Stomach (tissue), 9 donors: ENCODE data around the gene CDC42. TPM values are rescaled to one million over a fixed set of nuclear protein-coding genes. Genes with fewer than 3 reads are reported as not detected.
A peak's percentile ranks its signal among the peaks of the same experiment; 100 is the strongest.

ENCODE experiments used
- DNase-seq, 2 donors: peaks; one replicate each; pipeline versions ENCODE4 v3.0.0 to v3.0.0-alpha.2; 2013 to 2019
- H3K27ac ChIP-seq, 5 donors: fragments of 200-600 bp in 4 of 5; sonication (generic) in 4 of 5; one replicate each; pipeline ENCODE4 v1.5.1; 2013 to 2019; ENCODE audit warnings: mild to moderate bottlenecking in 1 of 5, moderate library complexity in 1 of 5
- H3K27me3 ChIP-seq, 3 donors: fragments of 200-600 bp; sonication (generic); one replicate each; pipeline ENCODE4 v1.5.1; 2017 to 2019; ENCODE audit warnings: mixed run types in 1 of 3
- H3K36me3 ChIP-seq, 4 donors: fragments of 200-600 bp; sonication (generic); 1 replicate in 3 of 4; 2 replicates in 1 of 4; pipeline ENCODE4 v1.5.1; 2016 to 2019
- H3K4me1 ChIP-seq, 4 donors: fragments of 200-600 bp; sonication (generic); one replicate each; pipeline ENCODE4 v1.5.1; 2016 to 2019
- H3K4me3 ChIP-seq, 4 donors: fragments of 200-600 bp; sonication (generic) in 3 of 4; one replicate each; pipeline ENCODE4 v1.5.1; 2016 to 2019; ENCODE audit warnings: mild to moderate bottlenecking in 1 of 4
- H3K9me3 ChIP-seq, 4 donors: fragments of 200-600 bp; sonication (generic); one replicate each; pipeline ENCODE4 v1.5.1; 2016 to 2019
- CTCF ChIP-seq, 7 experiments: fragments of 450-650 bp in 4 of 7; fragments of 200-600 bp in 3 of 7; sonication (generic) in 3 of 7; IDR thresholded peaks; one replicate each; pipeline ENCODE4 v1.5.1; 2016 to 2019; ENCODE audit warnings: antibody characterized with exemption in 7 of 7, control low read depth in 2 of 7, mild to moderate bottlenecking in 1 of 7
- EP300 ChIP-seq: sonication (generic); formaldehyde crosslinking; IDR thresholded peaks from one replicate; pipeline ENCODE4 v1.6.1; 2017; ENCODE audit warnings: antibody characterized with exemption
- POLR2A ChIP-seq, 4 donors: fragments of 450-650 bp; IDR thresholded peaks; one replicate each; pipeline ENCODE4 v1.6.1; 2016; ENCODE audit warnings: antibody characterized with exemption in 4 of 4, control low read depth in 2 of 4, mild to moderate bottlenecking in 1 of 4, moderate library complexity in 1 of 4
- POLR2AphosphoS5 ChIP-seq, 3 donors: sonication (generic); formaldehyde crosslinking; IDR thresholded peaks; one replicate each; pipeline ENCODE4 v1.6.1; 2016; ENCODE audit warnings: antibody characterized with exemption in 3 of 3
- WGBS, 5 donors: extraction: QIAGEN DNeasy Blood & Tissue Kit in 3 of 5; methylation state at CpG; one replicate each; pipeline versions ENCODE4 v1.1.5 to v1.1.7; 2013 to 2018; 5-methylcytosine and 5-hydroxymethylcytosine counted together
- intact Hi-C: fragments of 100-400 bp; cut with DNase I; formaldehyde crosslinking; loops from one replicate; pipeline ENCODE4 v1.15.1; 2023; ENCODE audit warnings: low total_unique reads
- polyA plus RNA-seq, 3 donors: library from polyadenylated mRNA; stranded (reverse); fragments of 200-250 nt; gene quantifications; one replicate each; pipeline ENCODE4 v1.2.3, GENCODE V29; 2013
- total RNA-seq, 5 donors: library from RNA; depleted of rRNA; stranded (reverse); fragments of >200 nt; gene quantifications; one replicate each; pipeline versions ENCODE4 v1.1.0 to v1.2.3, GENCODE V29; 2014 to 2016
- donor health status: healthy with polysubstance abuse.
- donor health status: Bipolar disorder and iron deficiency.
- donor health status: healthy.

The CDC42 gene
- total and polyA plus RNA-seq, 8 donors = 72.4 to 425 (median 122) TPM

DNA sequence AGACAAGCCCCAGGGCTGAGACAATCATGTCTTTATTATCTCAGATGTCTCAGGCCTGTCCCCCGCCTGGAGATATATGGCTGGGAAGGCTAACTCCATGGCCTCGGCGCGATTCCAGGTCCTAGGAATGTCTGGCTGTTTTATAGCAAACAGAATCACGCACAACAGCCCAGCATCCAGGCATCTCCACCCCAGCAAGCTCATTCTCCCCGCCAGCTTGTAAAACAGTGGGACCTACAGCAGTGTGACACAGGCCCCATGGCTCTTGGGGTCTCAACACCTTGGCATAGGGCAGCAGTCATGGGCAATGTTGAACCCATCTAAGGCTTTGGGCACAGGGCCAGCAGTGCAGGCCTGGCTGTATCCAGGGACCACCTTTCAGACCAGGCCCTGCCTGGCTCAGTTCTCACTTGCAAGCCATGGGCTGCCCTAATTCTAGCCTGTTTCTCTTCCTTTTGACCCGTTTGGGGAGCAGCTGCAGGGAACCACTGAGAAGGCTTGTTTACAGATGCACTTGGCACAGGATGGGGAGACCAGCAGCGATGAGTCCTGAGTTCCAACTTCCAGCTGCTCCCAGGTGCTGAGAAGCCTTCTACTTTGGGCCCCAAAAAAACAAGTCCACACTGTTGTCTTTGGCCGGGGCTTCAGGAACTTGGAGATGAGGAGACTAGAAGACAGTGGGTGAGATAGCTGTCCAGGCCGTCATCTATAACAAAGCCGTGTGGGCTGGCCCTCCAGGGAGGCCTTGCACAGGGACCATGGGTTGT, 56.0 kb downstream of the CDC42 start:
- no peak overlapping the region for H3K4me3 ChIP-seq
- TF ChIP-seq CTCF (IDR thresholded peaks at IDR 0.05) = no peak
- no peak for TF ChIP-seq POLR2AphosphoS5 (IDR thresholded peaks at IDR 0.05)
- no peak for TF ChIP-seq POLR2A (IDR thresholded peaks at IDR 0.05)
- no peak for TF ChIP-seq EP300
- peak in 1 of 2 donors; percentile 81 for DNase-seq
- peaks cover 26 to 82% (median 53%) of the 10 kb centered on the region in 4 donors for H3K4me1 ChIP-seq
- peak overlapping the region in 3 of 5 donors; percentile 30 to 59 (median 37) for H3K27ac ChIP-seq
- H3K27me3 ChIP-seq = no peaks in the 10 kb centered on the region
- peaks cover 4 to 66% (median 37%) of the 10 kb centered on the region in 4 donors for H3K36me3 ChIP-seq
- 53 to 69% (median 64%) methylated on average over 9 to 11 of the region's 11 CpGs for WGBS, 5 donors
- intact Hi-C loops = no loop called here
- no peaks in the 10 kb centered on the region for H3K9me3 ChIP-seq

DNA sequence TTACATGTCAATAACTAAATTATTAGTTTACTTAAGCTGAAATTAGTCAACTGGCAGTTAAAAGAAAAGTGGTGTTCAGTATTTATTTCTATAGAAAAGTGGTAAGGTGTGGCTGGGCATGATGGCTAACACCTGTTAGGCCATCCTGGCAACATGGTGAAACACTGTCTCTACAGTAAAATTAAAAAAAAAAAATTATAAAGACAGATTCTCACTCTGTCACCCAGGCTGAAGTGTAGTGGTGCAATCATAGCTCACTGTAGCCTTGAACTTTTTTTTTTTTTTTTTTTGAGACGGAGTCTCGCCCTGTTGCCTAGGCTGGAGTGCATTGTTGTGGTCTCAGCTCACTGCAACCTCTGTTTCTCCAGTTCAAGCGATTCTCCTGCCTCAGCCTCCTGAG, 57.5 kb downstream of the CDC42 start:
- intact Hi-C loops = no loop called here
- TF ChIP-seq EP300 = no peak
- WGBS, 5 donors = 89 to 97% (median 92%) methylated on average over 3 of the region's 3 CpGs

GRCh38 chr1:22111115-22111514, 58.6 kb downstream of the CDC42 start:
- no peaks in the 10 kb centered on the region for H3K9me3 ChIP-seq
- peak overlapping the region in 1 of 5 donors; percentile 13 for H3K27ac ChIP-seq
- no peaks in the 10 kb centered on the region for H3K27me3 ChIP-seq
- H3K4me1 ChIP-seq = peaks cover 37 to 95% (median 65%) of the 10 kb centered on the region in 4 donors
- TF ChIP-seq EP300 (no peak), POLR2A (IDR thresholded peaks at IDR 0.05) (no peak)
- DNase-seq = no peak
- intact Hi-C loops = no loop called here
- WGBS, 5 donors = 92 to 100% (median 95%) methylated on average over 1 of the region's 1 CpG
- H3K4me3 ChIP-seq = no peak overlapping the region
- peaks cover 4 to 78% (median 36%) of the 10 kb centered on the region in 4 donors for H3K36me3 ChIP-seq

More for the DNA sequence above, 57.5 kb downstream of the CDC42 start:
- H3K4me1 ChIP-seq = peaks cover 37 to 93% (median 62%) of the 10 kb centered on the region in 4 donors
- H3K36me3 ChIP-seq = peaks cover 4 to 72% (median 41%) of the 10 kb centered on the region in 4 donors
- no peak for DNase-seq
- no peaks in the 10 kb centered on the region for H3K9me3 ChIP-seq
- no peak overlapping the region for H3K27ac ChIP-seq
- H3K4me3 ChIP-seq = no peak overlapping the region
- H3K27me3 ChIP-seq = no peaks in the 10 kb centered on the region

- Histone ChIP-seq H3K27me3 (no peaks in the 10 kb centered on the region), H3K4me1 (peaks cover 37 to 94% (median 65%) of the 10 kb centered on the region in 4 donors), H3K9me3 (no peaks in the 10 kb centered on the region), H3K27ac (peak overlapping the region in 1 of 5 donors; percentile 13), H3K4me3 (no peak overlapping the region), H3K36me3 (peaks cover 4 to 73% (median 36%) of the 10 kb centered on the region in 4 donors)
- TF ChIP-seq POLR2A (IDR thresholded peaks at IDR 0.05) (no peak), POLR2AphosphoS5 (IDR thresholded peaks at IDR 0.05) (peak in 1 of 3 donors; percentile 17)
- 67 to 83% (median 73%) methylated on average over 1 to 3 of the region's 3 CpGs for WGBS, 5 donors
- intact Hi-C loops = no loop called here
- peak in 1 of 2 donors; percentile 35 for DNase-seq
Observed at GRCh38 chr1:22111620-22112019, 59.1 kb downstream of the CDC42 start.

DNA sequence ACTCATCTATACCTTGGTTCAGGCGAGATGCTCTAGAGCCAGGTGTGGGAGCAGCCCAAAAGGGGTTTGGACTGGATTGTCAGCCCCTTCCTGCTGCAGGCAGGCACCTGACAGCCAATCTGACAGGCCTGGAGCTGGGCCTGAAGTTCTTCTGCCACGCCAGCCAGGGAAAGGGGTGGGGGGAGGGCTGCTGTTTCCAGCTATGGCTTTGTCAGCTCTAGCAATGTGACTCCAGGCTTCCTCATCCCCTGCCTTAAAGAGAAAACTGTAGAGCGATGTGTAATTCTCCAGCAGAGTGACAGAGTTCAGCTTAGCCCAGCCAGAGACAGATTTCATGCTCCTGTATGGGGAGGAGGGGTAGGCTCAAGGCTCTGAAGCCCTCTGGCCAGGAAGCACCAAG, 60.0 kb downstream of the CDC42 start:
- peaks cover 4 to 68% (median 36%) of the 10 kb centered on the region in 4 donors for H3K36me3 ChIP-seq
- peak overlapping the region in 1 of 5 donors; percentile 13 for H3K27ac ChIP-seq
- intact Hi-C loops = no loop called here
- TF ChIP-seq POLR2A (IDR thresholded peaks at IDR 0.05) (no peak), CTCF (IDR thresholded peaks at IDR 0.05) (no peak), EP300 (no peak), POLR2AphosphoS5 (IDR thresholded peaks at IDR 0.05) (no peak)
- H3K4me1 ChIP-seq = peaks cover 40 to 97% (median 74%) of the 10 kb centered on the region in 4 donors
- H3K9me3 ChIP-seq = no peaks in the 10 kb centered on the region
- no peak overlapping the region for H3K4me3 ChIP-seq
- no peak for DNase-seq
- H3K27me3 ChIP-seq = no peaks in the 10 kb centered on the region
- WGBS, 5 donors = 68 to 89% (median 78%) methylated on average over 3 of the region's 3 CpGs
